Large intestine (tissue), 12 donors: ENCODE results near the gene CAMSAP2. TPM values are rescaled to one million over a fixed set of nuclear protein-coding genes. Genes with fewer than 3 reads are reported as not detected.

Experiments used
- DNase-seq, 2 donors: peaks; one replicate each; pipeline versions ENCODE4 v3.0.0 to v3.0.0-alpha.2; 2013
- H3K27ac ChIP-seq: one replicate; pipeline ENCODE4 v1.5.1; 2013; ENCODE audit warnings: low read length
- H3K27me3 ChIP-seq: 2 replicates; pipeline ENCODE4 v1.6.1; 2013; ENCODE audit warnings: low read length; ENCODE audit not compliant: control insufficient read depth, insufficient read depth
- H3K36me3 ChIP-seq: 2 replicates; pipeline ENCODE4 v1.6.1; 2013; ENCODE audit warnings: low read length; ENCODE audit not compliant: control insufficient read depth, insufficient read depth
- H3K4me1 ChIP-seq: one replicate; pipeline ENCODE4 v1.6.1; 2013; ENCODE audit warnings: low read length; ENCODE audit not compliant: control insufficient read depth, insufficient read depth
- H3K4me3 ChIP-seq: one replicate; pipeline ENCODE4 v1.5.1; 2013; ENCODE audit warnings: low read length
- H3K9me3 ChIP-seq: one replicate; pipeline ENCODE4 v1.6.1; 2013; ENCODE audit warnings: mild to moderate bottlenecking, low read depth, low read length, moderate library complexity; ENCODE audit not compliant: control insufficient read depth
- WGBS: methylation state at CpG from one replicate; pipeline ENCODE4 v1.1.5; 2013; ENCODE audit warnings: low lambda C conversion rate; ENCODE audit not compliant: insufficient coverage; 5-methylcytosine and 5-hydroxymethylcytosine counted together
- long read RNA-seq, 11 donors: transcript quantifications; one replicate each; lab custom pipeline, GENCODE V29; 2026
- polyA plus RNA-seq: library from polyadenylated mRNA; unstranded; fragments of 120-200 nt; gene quantifications from one replicate; pipeline ENCODE4 v1.2.1, GENCODE V29; 2013

The CAMSAP2 gene
- 17.9 TPM for polyA plus RNA-seq
- long read RNA-seq, donor 1: 0 reads
- long read RNA-seq, donor 2: 0 reads
- long read RNA-seq, donor 3: 0 reads
- long read RNA-seq, donor 4: 0 reads
- long read RNA-seq, donor 5: 0 reads
- long read RNA-seq, donor 6: 0 reads
- long read RNA-seq, donor 7: 0 reads
- long read RNA-seq, donor 8, partial matches to known transcripts: 0 of 1 reads
- long read RNA-seq, donor 8, other reads (novel, unspliced or antisense): 0 of 1 reads
- long read RNA-seq, donor 9: 0 reads
- long read RNA-seq, donor 10: 0 reads
- long read RNA-seq, donor 11: 0 reads

- WGBS: no CpG with 5 or more reads among the region's 33 CpGs
- no peaks in the 10 kb centered on the region for H3K9me3 ChIP-seq
- H3K36me3 ChIP-seq: no peaks in the 10 kb centered on the region
- H3K4me1 ChIP-seq: no peaks in the 10 kb centered on the region
- peak within 1 kb of the TSS; percentile 97 for H3K27ac ChIP-seq
- DNase-seq: peak in 1 of 2 donors; percentile 73
- peak within 1 kb of the TSS; percentile 92 for H3K4me3 ChIP-seq
- no peaks in the 10 kb centered on the region for H3K27me3 ChIP-seq
These were observed at the start of gene CAMSAP2 for GRCh38 chr1:200738327-200738948. CAMSAP2 (plus strand) TSS chr1:200738893; CDS start chr1:200739828, 935 bp downstream.

- no peaks in the 10 kb centered on the region for H3K4me1 ChIP-seq
- no peak for DNase-seq
- no peaks in the 10 kb centered on the region for H3K9me3 ChIP-seq
- H3K27ac ChIP-seq: no peak overlapping the region
- 100% methylated on average over 1 of the region's 1 CpG for WGBS
- H3K36me3 ChIP-seq: no peaks in the 10 kb centered on the region
- H3K4me3 ChIP-seq: no peak overlapping the region
- H3K27me3 ChIP-seq: no peaks in the 10 kb centered on the region
These were observed 46.4 kb upstream of the CAMSAP2 start for GRCh38 chr1:200692316-200692715.

GRCh38 chr1:200693327-200693726 is 45.4 kb upstream of the CAMSAP2 start:
- H3K27ac ChIP-seq: no peak overlapping the region
- H3K27me3 ChIP-seq: no peaks in the 10 kb centered on the region
- H3K4me1 ChIP-seq: no peaks in the 10 kb centered on the region
- no peaks in the 10 kb centered on the region for H3K36me3 ChIP-seq
- no peaks in the 10 kb centered on the region for H3K9me3 ChIP-seq
- H3K4me3 ChIP-seq: no peak overlapping the region
- no peak for DNase-seq

GRCh38 chr1:200694738-200695137 is 44.0 kb upstream of the CAMSAP2 start:
- H3K27ac ChIP-seq: no peak overlapping the region
- no peaks in the 10 kb centered on the region for H3K4me1 ChIP-seq
- 75% methylated on average over 1 of the region's 3 CpGs for WGBS
- no peaks in the 10 kb centered on the region for H3K9me3 ChIP-seq
- no peak overlapping the region for H3K4me3 ChIP-seq
- no peaks in the 10 kb centered on the region for H3K27me3 ChIP-seq
- H3K36me3 ChIP-seq: no peaks in the 10 kb centered on the region
- DNase-seq: no peak

- WGBS: no CpG with 5 or more reads among the region's 1 CpG
- no peak overlapping the region for H3K27ac ChIP-seq
- no peak overlapping the region for H3K4me3 ChIP-seq
- no peak for DNase-seq
- no peaks in the 10 kb centered on the region for H3K36me3 ChIP-seq
- no peaks in the 10 kb centered on the region for H3K4me1 ChIP-seq
- H3K9me3 ChIP-seq: no peaks in the 10 kb centered on the region
- H3K27me3 ChIP-seq: no peaks in the 10 kb centered on the region
These were observed 38.8 kb upstream of the CAMSAP2 start for GRCh38 chr1:200699871-200700270.

GRCh38 chr1:200704986-200705500 is 33.6 kb upstream of the CAMSAP2 start:
- Histone ChIP-seq H3K27me3 (no peaks in the 10 kb centered on the region), H3K4me3 (no peak overlapping the region), H3K4me1 (no peaks in the 10 kb centered on the region), H3K27ac (no peak overlapping the region), H3K9me3 (no peaks in the 10 kb centered on the region), H3K36me3 (no peaks in the 10 kb centered on the region)
- no peak for DNase-seq
- no CpG with 5 or more reads among the region's 3 CpGs for WGBS

- 69% methylated on average over 2 of the region's 4 CpGs for WGBS
- Histone ChIP-seq H3K4me3 (no peak overlapping the region), H3K4me1 (no peaks in the 10 kb centered on the region)
These were observed 32.4 kb upstream of the CAMSAP2 start for GRCh38 chr1:200706111-200706814.

GRCh38 chr1:200707116-200707515 is 31.6 kb upstream of the CAMSAP2 start:
- Histone ChIP-seq H3K4me1 (no peaks in the 10 kb centered on the region), H3K27me3 (no peaks in the 10 kb centered on the region), H3K9me3 (no peaks in the 10 kb centered on the region), H3K36me3 (no peaks in the 10 kb centered on the region), H3K4me3 (no peak overlapping the region), H3K27ac (no peak overlapping the region)
- no peak for DNase-seq
- WGBS: 83% methylated on average over 1 of the region's 5 CpGs

More at GRCh38 chr1:200706111-200706814, 32.4 kb upstream of the CAMSAP2 start:
- Histone ChIP-seq H3K9me3 (no peaks in the 10 kb centered on the region), H3K27ac (no peak overlapping the region), H3K36me3 (no peaks in the 10 kb centered on the region), H3K27me3 (no peaks in the 10 kb centered on the region)
- DNase-seq: no peak

GRCh38 chr1:200708161-200708560 is 30.5 kb upstream of the CAMSAP2 start:
- H3K9me3 ChIP-seq: no peaks in the 10 kb centered on the region
- H3K4me3 ChIP-seq: no peak overlapping the region
- no peaks in the 10 kb centered on the region for H3K36me3 ChIP-seq
- DNase-seq: no peak
- H3K4me1 ChIP-seq: no peaks in the 10 kb centered on the region
- no peaks in the 10 kb centered on the region for H3K27me3 ChIP-seq
- no peak overlapping the region for H3K27ac ChIP-seq

- Histone ChIP-seq H3K36me3 (no peaks in the 10 kb centered on the region), H3K27ac (no peak overlapping the region), H3K27me3 (no peaks in the 10 kb centered on the region), H3K4me3 (no peak overlapping the region), H3K4me1 (no peaks in the 10 kb centered on the region), H3K9me3 (no peaks in the 10 kb centered on the region)
- no peak for DNase-seq
- WGBS: 100% methylated on average over 1 of the region's 1 CpG
These were observed 29.9 kb upstream of the CAMSAP2 start for GRCh38 chr1:200708769-200709168.
